CD4-positive, alpha-beta T cell treated with Interleukin-1 beta for 1 hour (primary cell): ENCODE data around the gene NEAT1.

ENCODE experiments used
- DNase-seq, 2 donors: peaks; one replicate each; pipeline ENCODE4 v3.0.0-alpha.2; 2020 to 2022

The NEAT1 gene

GRCh38 chr11:65424205-65425104, 1.9 kb downstream of the NEAT1 start:
- peak; percentile 72 to 77 for DNase-seq

GRCh38 chr11:65425105-65425970, 2.7 kb downstream of the NEAT1 start:
- peak; percentile 94 for DNase-seq

- peak; percentile 51 to 80 for DNase-seq
Measured at GRCh38 chr11:65425971-65426838, 3.6 kb downstream of the NEAT1 start.

- DNase-seq: peak; percentile 68 to 69
Measured at GRCh38 chr11:65426839-65427690, 4.5 kb downstream of the NEAT1 start.

GRCh38 chr11:65427691-65428577, 5.3 kb downstream of the NEAT1 start:
- DNase-seq: peak; percentile 63

- DNase-seq: no peak
Measured at GRCh38 chr11:65428578-65429067, 6.0 kb downstream of the NEAT1 start.

- peak in 1 of 2 donors; percentile 53 for DNase-seq
Measured at GRCh38 chr11:65429068-65429681, 6.6 kb downstream of the NEAT1 start.

- peak; percentile 71 to 72 for DNase-seq
Measured at GRCh38 chr11:65429724-65430405, 7.3 kb downstream of the NEAT1 start.

GRCh38 chr11:65430406-65431217, 8.0 kb downstream of the NEAT1 start:
- DNase-seq: peak in 1 of 2 donors; percentile 53

- peak; percentile 62 to 76 for DNase-seq
Measured at GRCh38 chr11:65431451-65432099, 9.0 kb downstream of the NEAT1 start.

- no peak for DNase-seq
Measured at GRCh38 chr11:65432100-65432650, 9.6 kb downstream of the NEAT1 start.

GRCh38 chr11:65432686-65433582, 10.3 kb downstream of the NEAT1 start:
- DNase-seq: peak in 1 of 2 donors; percentile 64

- no peak for DNase-seq
Measured at GRCh38 chr11:65433657-65434056, 11.1 kb downstream of the NEAT1 start.

- DNase-seq: peak in 1 of 2 donors; percentile 30
Measured at GRCh38 chr11:65434057-65434666, 11.6 kb downstream of the NEAT1 start.

- no peak for DNase-seq
Measured at GRCh38 chr11:65434667-65435410, 12.2 kb downstream of the NEAT1 start.
